22Rv1 (cell line): ENCODE data around the gene DENND5B.

ENCODE experiments used
- H3K27ac ChIP-seq: fragments of 450-650 bp; 2 replicates; pipeline ENCODE4 v1.5.1; 2017
- ZFX ChIP-seq: fragments of 450-650 bp; IDR thresholded peaks from 2 replicates; pipeline ENCODE4 v1.6.1; 2017; ENCODE audit warnings: antibody characterized with exemption, borderline replicate concordance
- TF ChIP-seq, protein P1 (sequence below): fragments of 450-650 bp; IDR thresholded peaks from 2 replicates; pipeline ENCODE4 v1.5.1; 2017; ENCODE audit warnings: mild to moderate bottlenecking

DENND5B gene

DNA sequence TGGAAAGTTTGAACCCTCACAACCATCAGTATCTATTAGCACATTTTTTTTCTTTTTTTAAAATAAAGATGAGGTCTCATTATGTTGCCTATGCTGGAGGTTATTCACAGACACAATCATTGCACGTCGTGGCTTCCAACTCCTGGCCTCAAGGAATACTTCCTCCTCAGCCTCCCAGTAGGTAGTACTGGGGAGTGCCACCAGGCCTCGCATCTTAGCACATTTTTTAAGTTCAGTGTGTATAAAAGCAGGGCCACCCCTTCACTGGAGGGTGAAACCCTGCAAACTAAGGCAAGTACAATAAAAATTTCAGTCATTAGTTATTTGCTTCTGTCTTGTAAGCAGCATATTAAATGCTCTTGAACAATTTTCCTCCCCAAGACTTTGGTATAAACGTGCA lies 150.8 kb downstream of the DENND5B start:
- TF ChIP-seq, protein P1, sequence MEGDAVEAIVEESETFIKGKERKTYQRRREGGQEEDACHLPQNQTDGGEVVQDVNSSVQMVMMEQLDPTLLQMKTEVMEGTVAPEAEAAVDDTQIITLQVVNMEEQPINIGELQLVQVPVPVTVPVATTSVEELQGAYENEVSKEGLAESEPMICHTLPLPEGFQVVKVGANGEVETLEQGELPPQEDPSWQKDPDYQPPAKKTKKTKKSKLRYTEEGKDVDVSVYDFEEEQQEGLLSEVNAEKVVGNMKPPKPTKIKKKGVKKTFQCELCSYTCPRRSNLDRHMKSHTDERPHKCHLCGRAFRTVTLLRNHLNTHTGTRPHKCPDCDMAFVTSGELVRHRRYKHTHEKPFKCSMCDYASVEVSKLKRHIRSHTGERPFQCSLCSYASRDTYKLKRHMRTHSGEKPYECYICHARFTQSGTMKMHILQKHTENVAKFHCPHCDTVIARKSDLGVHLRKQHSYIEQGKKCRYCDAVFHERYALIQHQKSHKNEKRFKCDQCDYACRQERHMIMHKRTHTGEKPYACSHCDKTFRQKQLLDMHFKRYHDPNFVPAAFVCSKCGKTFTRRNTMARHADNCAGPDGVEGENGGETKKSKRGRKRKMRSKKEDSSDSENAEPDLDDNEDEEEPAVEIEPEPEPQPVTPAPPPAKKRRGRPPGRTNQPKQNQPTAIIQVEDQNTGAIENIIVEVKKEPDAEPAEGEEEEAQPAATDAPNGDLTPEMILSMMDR = no peak
- TF ChIP-seq ZFX = no peak
- H3K27ac ChIP-seq = no peak overlapping the region

DNA sequence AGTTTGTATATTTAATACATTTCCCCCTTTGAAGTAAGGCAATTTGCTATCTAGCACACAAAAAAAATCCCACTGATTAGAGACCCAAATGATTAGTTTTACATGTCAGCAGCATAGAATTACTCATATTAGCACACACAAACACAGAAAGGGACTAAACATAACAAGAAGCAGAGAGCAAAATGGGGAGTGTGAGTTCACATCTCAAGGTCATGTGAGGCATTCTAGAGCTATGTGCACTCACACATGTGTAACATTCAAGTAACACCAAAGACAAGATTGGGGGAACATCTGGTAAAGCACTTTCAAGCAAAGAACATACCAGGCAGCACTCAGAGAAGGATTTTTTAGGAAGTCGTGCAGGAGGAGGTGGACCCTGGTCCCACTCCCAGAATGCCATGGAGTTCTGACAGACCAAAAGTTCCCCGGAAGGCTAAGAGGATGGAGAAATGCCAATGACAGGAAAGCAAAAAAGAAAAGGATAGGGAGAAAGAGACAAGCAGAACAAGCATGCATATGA lies 159.2 kb downstream of the DENND5B start:
- TF ChIP-seq, protein P1 = no peak
- no peak for TF ChIP-seq ZFX
- H3K27ac ChIP-seq = no peak overlapping the region

GRCh38 chr12:31423405-31423804 lies 167.5 kb downstream of the DENND5B start:
- no peak overlapping the region for H3K27ac ChIP-seq
- no peak for TF ChIP-seq ZFX
- TF ChIP-seq, protein P1 = no peak

GRCh38 chr12:31412292-31412801 lies 178.6 kb downstream of the DENND5B start:
- no peak for TF ChIP-seq ZFX
- TF ChIP-seq, protein P1 = no peak
- no peak overlapping the region for H3K27ac ChIP-seq

- H3K27ac ChIP-seq = no peak overlapping the region
- TF ChIP-seq, protein P1 = no peak
- no peak for TF ChIP-seq ZFX
These were observed 182.2 kb downstream of the DENND5B start for GRCh38 chr12:31408763-31409162.

GRCh38 chr12:31407562-31407961 lies 183.4 kb downstream of the DENND5B start:
- TF ChIP-seq, protein P1 = no peak
- TF ChIP-seq ZFX = no peak
- H3K27ac ChIP-seq = no peak overlapping the region

DNA sequence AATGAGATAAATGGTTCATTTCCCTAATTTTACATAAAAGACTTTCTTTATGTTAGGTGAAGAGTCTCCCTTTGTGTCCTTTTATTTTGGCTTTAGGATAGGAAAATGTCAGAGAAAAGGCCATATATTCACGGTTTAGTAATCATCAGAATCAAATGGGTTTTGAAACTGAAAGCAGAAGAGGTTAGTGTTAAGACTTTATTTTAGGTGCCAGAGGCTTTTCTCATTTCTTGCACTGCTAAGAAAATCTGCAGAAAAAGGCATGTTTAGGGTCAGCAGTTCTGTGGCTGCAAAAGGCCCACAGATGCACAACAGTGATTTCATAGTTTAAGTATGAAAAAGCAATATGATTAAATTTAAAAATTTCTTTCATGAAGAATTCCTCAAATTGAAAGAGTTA lies 184.6 kb downstream of the DENND5B start:
- TF ChIP-seq, protein P1 = no peak
- TF ChIP-seq ZFX = no peak
- H3K27ac ChIP-seq = no peak overlapping the region
